GM18868 (cell line): ENCODE data around the gene AKT2.
A peak's percentile ranks its signal among the peaks of the same experiment; 100 is the strongest.

ENCODE experiments used
- ATAC-seq: cut with Tn5 transposase; IDR thresholded peaks from one replicate; pipeline ENCODE4 v1.9.1; 2021; ENCODE audit warnings: mild to moderate bottlenecking, moderate library complexity; ENCODE audit not compliant: unreplicated experiment

Gene AKT2

GRCh38 chr19:40198272-40198990 is 86.7 kb downstream of the AKT2 start:
- ATAC-seq = no peak

- ATAC-seq = no peak
These were observed 91.6 kb downstream of the AKT2 start for GRCh38 chr19:40193587-40193849.

- ATAC-seq = no peak
These were observed 92.2 kb downstream of the AKT2 start for GRCh38 chr19:40192758-40193586.

GRCh38 chr19:40191836-40192646 is 93.1 kb downstream of the AKT2 start:
- peak; percentile 24 for ATAC-seq

GRCh38 chr19:40190891-40191835 is 94.0 kb downstream of the AKT2 start, which contains the start of gene MAP3K10:
MAP3K10 (plus strand) TSS chr19:40191426; CDS start chr19:40192032, 606 bp downstream.
- peak; percentile 75 for ATAC-seq

GRCh38 chr19:40184273-40184672 is 100.9 kb downstream of the AKT2 start:
- no peak for ATAC-seq
